Measurements from ENCODE around the gene TCEA2. TPM values are rescaled to one million over a fixed set of nuclear protein-coding genes. Genes with fewer than 3 reads are reported as not detected.

Gene TCEA2
- total RNA-seq, 2 experiments from 2014 or later = 36.4 to 71.2 TPM

DNA sequence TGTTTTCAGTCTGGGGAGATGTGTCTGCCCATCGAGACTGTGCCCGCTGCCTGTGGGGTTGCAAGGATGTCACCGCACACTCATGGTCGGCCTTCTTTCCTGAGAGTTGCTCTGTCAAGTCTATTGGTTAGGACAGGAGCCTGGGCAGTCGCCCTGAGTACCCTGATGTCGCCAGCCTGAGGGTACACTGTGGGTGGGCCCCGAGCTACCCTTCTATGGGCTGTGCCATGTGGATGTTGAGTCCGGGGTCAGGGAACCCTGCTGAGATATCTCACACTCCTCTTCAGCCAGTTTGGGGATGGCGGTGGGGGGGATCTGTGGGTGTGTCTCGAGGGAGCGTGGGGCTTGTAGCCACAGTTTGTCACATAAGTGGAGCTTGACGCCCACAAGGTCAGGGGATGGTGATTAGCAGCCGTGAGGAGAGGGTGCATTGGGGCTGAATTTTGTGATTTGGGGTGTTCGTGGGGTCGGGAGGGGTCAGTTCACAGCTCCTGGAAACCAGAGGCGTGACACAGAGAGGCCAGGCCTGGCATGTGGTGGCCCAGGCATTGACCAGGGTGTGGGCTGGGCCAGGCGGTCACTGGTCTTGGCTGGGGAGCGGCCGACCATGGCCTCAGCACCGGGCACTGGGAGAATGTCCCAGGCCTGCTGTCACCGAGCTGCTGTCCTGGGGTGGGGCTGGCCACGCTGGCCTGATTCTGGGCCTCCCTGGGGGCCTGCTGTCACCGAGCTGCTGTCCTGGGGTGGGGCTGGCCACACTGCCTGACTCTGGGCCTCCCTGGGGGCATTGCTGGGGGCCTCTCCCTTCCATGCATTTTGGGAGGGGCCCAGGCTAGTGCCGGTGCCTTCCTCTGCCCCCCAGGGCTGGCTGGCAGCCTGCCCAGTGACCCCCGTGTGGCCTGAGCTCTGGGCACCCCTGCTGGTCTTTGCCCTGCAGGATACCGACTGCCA, 46.0 kb downstream of the TCEA2 start:
- Histone ChIP-seq H3K36me3 (ENCODE audit: insufficient read depth, low read length) (no peaks in the 10 kb centered on the region), H3K27ac (ENCODE audit: low read depth, low read length, poor library complexity, severe bottlenecking) (no peak overlapping the region), H4K20me1 (ENCODE audit: insufficient read depth, low read length) (no peaks in the 10 kb centered on the region), H3K9me2 (ENCODE audit: insufficient read depth, low read length) (no peaks in the 10 kb centered on the region), H3K79me2 (ENCODE audit: insufficient read depth, low read depth, low read length) (no peaks in the 10 kb centered on the region), H3K4me1 (ENCODE audit: insufficient read depth, low read length, poor library complexity, severe bottlenecking) (peaks cover 14% of the 10 kb centered on the region), H2AFZ (ENCODE audit: low read length) (no peak overlapping the region), H3K4me2 (ENCODE audit: low read length) (no peak overlapping the region), H3K9me3 (ENCODE audit: low read length) (no peaks in the 10 kb centered on the region), H3K4me3 (ENCODE audit: low read depth, low read length, poor library complexity, severe bottlenecking) (no peak overlapping the region)
- ChIA-PET CTCF (ENCODE audit: unreplicated experiment) (no interaction called here), POLR2A (no interaction called here)
- TF ChIP-seq EZH2phosphoT487 (IDR thresholded peaks at IDR 0.05; ENCODE audit: borderline replicate concordance, low read depth, low read length) = no peak
- TF ChIP-seq, protein P1, sequence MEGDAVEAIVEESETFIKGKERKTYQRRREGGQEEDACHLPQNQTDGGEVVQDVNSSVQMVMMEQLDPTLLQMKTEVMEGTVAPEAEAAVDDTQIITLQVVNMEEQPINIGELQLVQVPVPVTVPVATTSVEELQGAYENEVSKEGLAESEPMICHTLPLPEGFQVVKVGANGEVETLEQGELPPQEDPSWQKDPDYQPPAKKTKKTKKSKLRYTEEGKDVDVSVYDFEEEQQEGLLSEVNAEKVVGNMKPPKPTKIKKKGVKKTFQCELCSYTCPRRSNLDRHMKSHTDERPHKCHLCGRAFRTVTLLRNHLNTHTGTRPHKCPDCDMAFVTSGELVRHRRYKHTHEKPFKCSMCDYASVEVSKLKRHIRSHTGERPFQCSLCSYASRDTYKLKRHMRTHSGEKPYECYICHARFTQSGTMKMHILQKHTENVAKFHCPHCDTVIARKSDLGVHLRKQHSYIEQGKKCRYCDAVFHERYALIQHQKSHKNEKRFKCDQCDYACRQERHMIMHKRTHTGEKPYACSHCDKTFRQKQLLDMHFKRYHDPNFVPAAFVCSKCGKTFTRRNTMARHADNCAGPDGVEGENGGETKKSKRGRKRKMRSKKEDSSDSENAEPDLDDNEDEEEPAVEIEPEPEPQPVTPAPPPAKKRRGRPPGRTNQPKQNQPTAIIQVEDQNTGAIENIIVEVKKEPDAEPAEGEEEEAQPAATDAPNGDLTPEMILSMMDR (conservative IDR thresholded peaks at IDR 0.05; ENCODE audit: low read length) = no peak
- intact Hi-C loops (cut with micrococcal nuclease; ENCODE audit: unreplicated experiment) = no loop called here
- no peak for DNase-seq (ENCODE audit: low spot score)
- BruUV-seq (replicated peaks) = no TSS peak

DNA sequence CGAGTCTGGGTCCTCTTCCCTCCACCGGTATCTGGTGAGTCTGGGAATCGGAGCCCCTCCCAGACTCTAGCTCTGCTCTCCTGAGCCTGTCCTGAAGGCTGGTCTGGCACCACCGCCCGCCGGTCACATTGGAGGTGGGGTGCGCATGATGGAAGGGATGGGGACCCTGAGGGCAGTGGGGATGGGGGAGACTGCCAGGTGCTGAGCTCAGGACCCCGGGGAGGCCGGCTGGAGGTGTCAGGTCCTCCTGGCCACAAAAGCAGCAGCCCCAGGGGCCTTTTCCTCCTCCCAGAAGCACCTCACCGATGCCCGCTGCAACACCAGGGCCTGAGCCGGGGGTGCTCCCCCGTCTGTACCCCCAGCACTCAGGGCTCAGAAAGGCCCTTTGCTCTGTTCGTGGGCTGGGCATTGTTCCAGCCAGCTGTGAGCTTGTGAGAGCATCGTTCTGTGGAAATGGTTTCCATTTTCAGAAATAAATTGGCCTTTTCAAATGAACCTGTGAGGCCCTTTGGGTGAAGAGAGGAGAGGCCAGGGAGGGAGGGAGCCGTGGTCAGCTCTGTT, 46.9 kb downstream of the TCEA2 start:
- Histone ChIP-seq H3K9me3 (ENCODE audit: low read length) (no peaks in the 10 kb centered on the region), H2AFZ (ENCODE audit: low read length) (no peak overlapping the region), H4K20me1 (ENCODE audit: insufficient read depth, low read length) (no peaks in the 10 kb centered on the region), H3K36me3 (ENCODE audit: insufficient read depth, low read length) (no peaks in the 10 kb centered on the region), H3K4me3 (ENCODE audit: low read depth, low read length, poor library complexity, severe bottlenecking) (no peak overlapping the region), H3K9me2 (ENCODE audit: insufficient read depth, low read length) (no peaks in the 10 kb centered on the region), H3K79me2 (ENCODE audit: insufficient read depth, low read depth, low read length) (no peaks in the 10 kb centered on the region), H3K27ac (ENCODE audit: low read depth, low read length, poor library complexity, severe bottlenecking) (no peak overlapping the region), H3K4me1 (ENCODE audit: insufficient read depth, low read length, poor library complexity, severe bottlenecking) (peaks cover 14% of the 10 kb centered on the region), H3K4me2 (ENCODE audit: low read length) (no peak overlapping the region)
- ChIA-PET POLR2A (no interaction called here), CTCF (ENCODE audit: unreplicated experiment) (no interaction called here)
- intact Hi-C loops (cut with micrococcal nuclease; ENCODE audit: unreplicated experiment) = no loop called here
- no TSS peak for BruUV-seq (replicated peaks)
- no peak for DNase-seq (ENCODE audit: low spot score)
- TF ChIP-seq, protein P1 (conservative IDR thresholded peaks at IDR 0.05; ENCODE audit: low read length) = no peak
